NCI-H82 treated with DMSO at 0.1 percent for 48 hours (cell line): ENCODE data around the gene EDNRA.
A peak's percentile ranks its signal among the peaks of the same experiment; 100 is the strongest.

Source experiments
- DNase-seq: peaks from one replicate; lab custom pipeline; 2025; ENCODE audit not compliant: unreplicated experiment; lab: John Stamatoyannopoulos, UW

Gene EDNRA

DNA sequence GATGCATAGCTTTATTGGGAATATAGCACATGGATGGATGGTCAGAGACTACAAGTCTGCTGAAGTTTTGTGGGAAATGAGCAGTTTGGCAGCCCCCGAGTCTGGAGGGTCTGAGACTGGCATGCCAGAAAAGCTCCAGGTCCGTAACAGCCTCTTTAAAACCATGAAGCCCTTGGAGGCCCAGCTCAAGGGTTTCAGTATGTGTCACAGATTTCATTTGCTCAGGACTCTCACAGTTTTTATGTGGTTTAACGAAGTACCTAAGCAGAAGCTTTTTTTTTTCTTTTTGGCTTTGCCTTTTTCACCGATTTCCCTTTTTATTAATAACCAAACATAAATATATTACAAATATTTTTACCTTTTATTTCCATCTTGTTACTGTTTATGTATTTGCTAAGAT lies 105.7 kb downstream of the EDNRA start:
- no peak for DNase-seq

DNA sequence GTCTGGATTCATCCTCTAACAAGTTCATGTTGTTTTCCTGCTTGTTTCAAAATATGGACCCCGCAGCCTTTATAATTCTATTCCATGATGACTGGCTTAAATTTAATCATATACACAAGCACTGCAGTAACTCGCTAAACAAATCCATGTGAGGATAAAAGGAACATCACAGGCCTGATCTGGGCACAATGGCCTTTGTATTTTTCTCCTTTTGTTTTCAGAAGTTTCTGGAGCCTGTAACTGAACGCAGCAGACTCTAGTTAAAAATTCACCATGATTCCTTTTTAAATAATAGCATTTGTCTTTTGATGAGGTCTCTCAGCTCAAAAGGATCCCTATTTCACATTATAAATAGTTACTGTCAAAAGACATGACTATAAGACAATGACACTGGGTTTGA lies 106.1 kb downstream of the EDNRA start:
- no peak for DNase-seq

DNA sequence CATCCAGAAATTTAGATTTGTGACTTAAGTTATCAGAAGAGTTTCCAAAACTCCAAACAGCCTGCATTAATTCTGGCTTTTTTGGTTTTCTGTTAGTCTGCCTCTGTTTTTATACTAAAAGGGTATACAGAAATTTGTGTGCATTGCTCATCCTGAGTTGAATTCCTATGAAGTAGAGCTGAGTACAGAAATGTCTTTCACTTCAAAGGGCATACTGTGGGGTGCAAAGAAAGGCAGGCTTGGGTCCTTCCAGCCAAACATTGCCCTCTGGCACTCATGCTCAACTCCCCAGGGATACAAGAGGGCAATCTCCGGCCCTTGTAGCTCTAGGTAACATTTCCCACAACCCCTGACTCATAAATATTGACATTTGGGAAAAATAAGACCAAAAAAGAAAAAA lies 108.7 kb downstream of the EDNRA start:
- DNase-seq: no peak

DNA sequence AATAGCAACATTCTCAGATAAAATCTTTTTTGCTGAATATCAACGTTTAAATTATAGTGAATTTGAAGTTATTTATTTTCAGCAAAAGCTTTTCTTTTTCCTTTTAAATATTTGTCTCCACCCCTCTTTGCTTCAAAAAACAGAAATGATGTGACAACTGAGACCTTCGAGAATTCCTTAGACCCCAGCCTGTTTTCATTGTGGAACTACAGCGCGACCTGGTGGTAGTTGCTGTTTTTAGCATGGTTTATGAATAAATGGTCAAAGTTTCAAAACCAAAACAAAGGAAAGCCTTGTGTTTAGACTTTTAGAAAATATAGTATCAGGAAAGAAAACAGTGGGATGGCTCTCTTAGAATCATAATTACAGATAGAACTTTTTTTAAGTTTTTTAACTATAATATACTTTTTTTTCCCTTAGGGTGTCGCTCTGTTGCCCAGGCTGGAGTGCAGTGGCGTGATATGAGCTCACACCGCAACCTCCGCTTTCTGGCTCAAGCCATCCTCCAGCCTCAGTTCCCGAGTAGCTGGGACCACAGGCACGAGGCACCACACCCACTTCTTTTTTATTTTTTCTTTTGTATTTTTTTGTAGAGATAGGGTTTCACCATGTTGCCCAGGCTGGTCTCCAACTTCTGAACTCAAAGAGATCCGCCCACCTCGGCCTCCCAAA lies 109.5 kb downstream of the EDNRA start:
- peak; percentile 12 for DNase-seq

DNA sequence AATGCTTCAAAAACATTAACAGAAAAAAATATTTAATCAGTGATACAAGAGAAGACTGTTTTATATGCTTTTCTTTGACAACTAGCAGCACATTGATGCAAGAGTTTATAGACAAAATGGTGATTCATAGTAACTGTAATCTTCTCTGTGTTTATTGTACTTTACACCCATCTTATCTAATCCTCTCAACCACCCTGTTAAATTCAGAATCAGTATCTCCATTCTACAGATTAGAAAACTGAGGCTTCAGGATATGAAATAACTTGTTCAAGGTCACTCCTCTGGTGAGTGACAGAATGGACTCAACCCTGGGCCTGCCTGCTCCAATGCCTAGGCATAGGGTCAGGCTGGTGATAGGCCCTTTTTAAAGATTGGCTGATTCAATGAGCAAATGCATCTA lies 110.2 kb downstream of the EDNRA start:
- no peak for DNase-seq

DNA sequence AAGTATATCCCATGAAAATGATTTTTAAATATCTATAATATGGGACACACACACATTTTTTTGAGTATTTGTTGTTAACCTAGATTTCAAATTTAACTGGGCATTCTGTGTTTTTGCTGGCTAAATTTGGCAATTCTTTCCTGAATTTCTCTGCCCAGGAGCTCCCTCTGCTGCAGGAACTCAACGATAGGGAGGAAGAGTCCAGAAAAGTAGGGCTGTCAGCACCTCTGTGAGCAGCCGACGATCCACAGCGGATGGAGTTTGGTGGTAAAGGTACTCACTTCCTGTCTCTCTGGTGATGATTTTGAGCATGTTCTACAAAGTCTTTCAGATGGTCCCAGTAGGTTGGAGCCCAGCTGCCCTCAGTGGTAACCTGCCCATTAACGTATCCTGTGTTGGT lies 113.2 kb downstream of the EDNRA start:
- DNase-seq: no peak
